HepG2 (cell line): ENCODE data around the gene RGS11. TPM values are rescaled to one million over a fixed set of nuclear protein-coding genes. Genes with fewer than 3 reads are reported as not detected.
A peak's percentile ranks its signal among the peaks of the same experiment; 100 is the strongest.

Experiments
- ATAC-seq: fragments of 200-7000 bp; cut with Tn5 transposase; 3 replicates; pipeline ENCODE4 v1.9.1; 2020; ENCODE audit warnings: mild to moderate bottlenecking, moderate library complexity
- BruUV-seq: library from RNA; stranded (reverse); fragments of 400-500 nt; replicated peaks from 2 replicates; lab custom pipeline; 2021; lab: Mats Ljungman, UMichigan
- CTCF ChIA-PET: fragments of 300-600 bp; formaldehyde crosslinking; extraction: SDS; loops from one replicate; lab custom pipeline; 2021; ENCODE audit warnings: low total read pairs, inconsistent platforms, low intra/inter-chr PET ratio; lab: Yijun Ruan, JAX
- POLR2A ChIA-PET: fragments of 350-600 bp; sonication (Branson Sonifier 250); formaldehyde crosslinking; loops from one replicate; lab custom pipeline; 2020; ENCODE audit warnings: antibody characterized with exemption, inconsistent platforms; lab: Yijun Ruan, JAX
- DNase-seq: peaks from one replicate; pipeline ENCODE4 v3.0.0-alpha.2; 2015; ENCODE audit warnings: low spot score
- FAIRE-seq: peaks from 3 replicates; lab custom pipeline; 2011; peaks lifted over from hg19 to GRCh38; lab: Jason Lieb, UNC
- H2AFZ ChIP-seq: one replicate; pipeline ENCODE4 v1.6.1; 2011; ENCODE audit warnings: low read length, inconsistent platforms
- H3K27ac ChIP-seq: fragments of 300-600 bp; 3 replicates; pipeline ENCODE4 v1.8.0; 2011; ENCODE audit warnings: mixed run types, mild to moderate bottlenecking, mixed read lengths, low read length, inconsistent platforms; ENCODE audit not compliant: insufficient read depth; ENCODE audit errors: extremely low read length
- H3K27me3 ChIP-seq, 2 experiments: fragments of 200-600 bp in 1 of 2; 2 replicates in 1 of 2; 3 replicates in 1 of 2; pipeline versions ENCODE4 v1.6.0 to v1.8.0; 2011; ENCODE audit warnings: low read length in 2 of 2, mild to moderate bottlenecking in 2 of 2, moderate library complexity in 2 of 2, inconsistent platforms in 1 of 2; ENCODE audit not compliant: insufficient read depth in 2 of 2, control insufficient read depth in 1 of 2
- H3K36me3 ChIP-seq, 2 experiments: fragments of 200-600 bp in 1 of 2; replicated peaks in 1 of 2; 2 replicates in 1 of 2; 3 replicates in 1 of 2; pipeline versions ENCODE4 v1.5.1 to v1.8.0; 2011; ENCODE audit warnings: low read length in 2 of 2, inconsistent platforms in 1 of 2; ENCODE audit not compliant: insufficient read depth in 2 of 2, control insufficient read depth in 1 of 2
- H3K4me1 ChIP-seq: 2 replicates; pipeline ENCODE4 v1.5.1; 2012; ENCODE audit warnings: low read length, inconsistent platforms; ENCODE audit not compliant: insufficient read depth
- H3K4me2 ChIP-seq: 2 replicates; pipeline ENCODE4 v1.6.0; 2011; ENCODE audit warnings: low read depth, low read length, inconsistent platforms
- H3K4me3 ChIP-seq, 3 experiments: fragments of 200-600 bp in 1 of 3; sonication (generic), shearing (Covaris generic) in 1 of 3; replicated peaks in 1 of 3; 2 replicates each; pipeline ENCODE4 v1.5.1; 2011 to 2016; ENCODE audit warnings: low read length in 3 of 3, inconsistent platforms in 2 of 3, low read depth in 2 of 3, mild to moderate bottlenecking in 2 of 3, control low read depth in 1 of 3, mixed read lengths in 1 of 3; ENCODE audit not compliant: insufficient read depth in 1 of 3
- H3K79me2 ChIP-seq: one replicate; pipeline ENCODE4 v1.6.1; 2011; ENCODE audit warnings: low read length, inconsistent platforms; ENCODE audit not compliant: insufficient read depth
- H3K9ac ChIP-seq: 2 replicates; pipeline ENCODE4 v1.6.0; 2011; ENCODE audit warnings: mild to moderate bottlenecking, low read depth, low read length, inconsistent platforms; ENCODE audit not compliant: insufficient read depth
- H3K9me3 ChIP-seq: 2 replicates; pipeline ENCODE4 v1.5.1; 2012; ENCODE audit warnings: mild to moderate bottlenecking, low read length
- H4K20me1 ChIP-seq: 2 replicates; pipeline ENCODE4 v1.6.0; 2011; ENCODE audit warnings: inconsistent platforms, mild to moderate bottlenecking, low read length, moderate library complexity; ENCODE audit not compliant: insufficient read depth
- CHD2 ChIP-seq: IDR thresholded peaks from 2 replicates; pipeline ENCODE4 v1.6.1; 2011; ENCODE audit warnings: low read depth, low read length, improper control_type of control experiment
- DNMT1 ChIP-seq: sonication (generic); formaldehyde crosslinking; IDR thresholded peaks from 2 replicates; pipeline ENCODE4 v1.5.1; 2020; ENCODE audit warnings: mild to moderate bottlenecking, missing genetic modification reagents
- ELF4 ChIP-seq: sonication (generic); formaldehyde crosslinking; IDR thresholded peaks from 2 replicates; pipeline ENCODE4 v1.5.0; 2020; ENCODE audit warnings: missing genetic modification reagents, mild to moderate bottlenecking, moderate library complexity, borderline replicate concordance
- HOXA5 ChIP-seq: sonication (generic); formaldehyde crosslinking; IDR thresholded peaks from 2 replicates; pipeline ENCODE4 v1.4.0; 2020; ENCODE audit warnings: missing genetic modification reagents
- HOXA7 ChIP-seq: sonication (generic); formaldehyde crosslinking; IDR thresholded peaks from 2 replicates; pipeline ENCODE4 v1.8.1; 2022; ENCODE audit warnings: mild to moderate bottlenecking, missing genetic modification reagents, moderate library complexity
- ZNF326 ChIP-seq: sonication (generic); formaldehyde crosslinking; IDR thresholded peaks from 2 replicates; pipeline ENCODE4 v1.4.0; 2020; ENCODE audit warnings: missing genetic modification reagents, borderline replicate concordance
- ZNF704 ChIP-seq: sonication (generic); formaldehyde crosslinking; IDR thresholded peaks from 2 replicates; pipeline ENCODE4 v1.8.1; 2023; ENCODE audit warnings: mild to moderate bottlenecking, inconsistent platforms, moderate library complexity, missing genetic modification reagents, borderline replicate concordance
- WGBS: methylation state at CpG from one replicate; pipeline ENCODE4 v1.1.6; 2017; ENCODE audit warnings: low lambda C conversion rate; 5-methylcytosine and 5-hydroxymethylcytosine counted together
- in situ Hi-C: cut with HindIII; loops from 2 replicates; pipeline ENCODE4 v1.10.0; 2017; ENCODE audit warnings: low pct_unique_long_range_greater_than_20kb; ENCODE audit not compliant: extremely low pct_ligation_motif_present
- intact Hi-C: fragments of 100-400 bp; cut with micrococcal nuclease; formaldehyde crosslinking; loops from one replicate; pipeline ENCODE4 v1.10.0; 2022; ENCODE audit not compliant: unreplicated experiment
- polyA plus RNA-seq, 8 experiments: library from polyadenylated mRNA; depleted of rRNA in 3 of 8; stranded (reverse) in 7 of 8; unstranded in 1 of 8; fragments of >200 nt; fragmentation: Illumina TruSeq in 4 of 8; extraction: Trizol in 4 of 8; gene quantifications; 2 replicates each; pipeline versions ENCODE4 v1.2.1 to v1.2.3, GENCODE V29; 2011 to 2016; ENCODE audit warnings: low read depth in 4 of 8, missing spikeins in 1 of 8, mixed read lengths in 1 of 8; ENCODE audit not compliant: insufficient read depth in 1 of 8
- total RNA-seq, 5 experiments: library from RNA; depleted of rRNA; stranded (reverse); fragments of >200 nt; fragmentation: Illumina TruSeq; extraction: Trizol; gene quantifications; 2 replicates each; pipeline ENCODE4 v1.2.3, GENCODE V29; 2016; ENCODE audit warnings: low read depth in 1 of 5
- TF ChIP-seq, protein P1 (sequence below): IDR thresholded peaks from 2 replicates; pipeline ENCODE4 v1.6.1; 2016; ENCODE audit warnings: low read depth, borderline replicate concordance
- TF ChIP-seq, protein P2 (sequence below): sonication (generic); formaldehyde crosslinking; IDR thresholded peaks from 2 replicates; pipeline ENCODE4 v1.8.0; 2022; ENCODE audit warnings: missing genetic modification reagents, mild to moderate bottlenecking, borderline replicate concordance

The RGS11 gene
- total and polyA plus RNA-seq, 2 of the 13 experiments (the other 11 are each of a cell fraction or from before 2014, with no cell fraction given), result 0.11 TPM; not detected in 1

- Histone ChIP-seq H2AFZ (no peak overlapping the region), H3K9ac (no peak overlapping the region), H3K79me2 (no peaks in the 10 kb centered on the region), H4K20me1 (no peaks in the 10 kb centered on the region), H3K9me3 (no peaks in the 10 kb centered on the region), H3K27me3 (no peaks in the 10 kb centered on the region), H3K4me3 (no peak overlapping the region), H3K4me2 (no peak overlapping the region), H3K36me3 (peaks cover 15 to 40% of the 10 kb centered on the region in 2 experiments; a peak in 4 of 5 replicates), H3K27ac (no peak overlapping the region), H3K4me1 (no peaks in the 10 kb centered on the region)
- in situ Hi-C loops, result no loop called here
- FAIRE-seq (no peak), ATAC-seq (peak; percentile 14; the same call in 2 of the 3 replicates), DNase-seq (no peak)
- no TSS peak for BruUV-seq
- WGBS, result 94% methylated on average over 17 of the region's 32 CpGs
- ChIA-PET CTCF (no interaction called here), POLR2A (no interaction called here)
- no peak for TF ChIP-seq ZNF704 (CRISPR knock-in tag)
- TF ChIP-seq CHD2, result no peak
- no peak for TF ChIP-seq HOXA7 (CRISPR knock-in tag)
- TF ChIP-seq HOXA5, result no peak
- TF ChIP-seq DNMT1 (CRISPR knock-in tag), result no peak
- TF ChIP-seq, protein P1, sequence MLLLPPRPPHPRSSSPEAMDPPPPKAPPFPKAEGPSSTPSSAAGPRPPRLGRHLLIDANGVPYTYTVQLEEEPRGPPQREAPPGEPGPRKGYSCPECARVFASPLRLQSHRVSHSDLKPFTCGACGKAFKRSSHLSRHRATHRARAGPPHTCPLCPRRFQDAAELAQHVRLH (CRISPR knock-in tag), result no peak
- no peak for TF ChIP-seq ELF4 (CRISPR knock-in tag)
- TF ChIP-seq, protein P2, sequence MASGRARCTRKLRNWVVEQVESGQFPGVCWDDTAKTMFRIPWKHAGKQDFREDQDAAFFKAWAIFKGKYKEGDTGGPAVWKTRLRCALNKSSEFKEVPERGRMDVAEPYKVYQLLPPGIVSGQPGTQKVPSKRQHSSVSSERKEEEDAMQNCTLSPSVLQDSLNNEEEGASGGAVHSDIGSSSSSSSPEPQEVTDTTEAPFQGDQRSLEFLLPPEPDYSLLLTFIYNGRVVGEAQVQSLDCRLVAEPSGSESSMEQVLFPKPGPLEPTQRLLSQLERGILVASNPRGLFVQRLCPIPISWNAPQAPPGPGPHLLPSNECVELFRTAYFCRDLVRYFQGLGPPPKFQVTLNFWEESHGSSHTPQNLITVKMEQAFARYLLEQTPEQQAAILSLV, result no peak
- TF ChIP-seq ZNF326 (CRISPR knock-in tag), result no peak
- intact Hi-C loops, result no loop called here
These were observed 22.1 kb upstream of the RGS11 start for GRCh38 chr16:297832-298231.
